K562 (cell line): Measurements from ENCODE around the gene ATCAY. TPM values are rescaled to one million over a fixed set of nuclear protein-coding genes. Genes with fewer than 3 reads are reported as not detected.

Source experiments
- ATAC-seq: fragments of 200-7000 bp; cut with Tn5 transposase; 3 replicates; pipeline ENCODE4 v1.9.1; 2020; ENCODE audit warnings: moderate library complexity
- BruUV-seq: library from RNA; stranded (reverse); fragments of 400-500 nt; replicated peaks from 2 replicates; lab custom pipeline; 2021; lab: Mats Ljungman, UMichigan
- CTCF ChIA-PET: fragments of 300-600 bp; formaldehyde crosslinking; extraction: SDS; loops from one replicate; lab custom pipeline; 2021; ENCODE audit warnings: low intra/inter-chr PET ratio; lab: Yijun Ruan, JAX
- POLR2A ChIA-PET: fragments of 300-600, 350-650 bp; sonication (Branson Sonifier 250); formaldehyde crosslinking; extraction: SDS; loops from one replicate; lab custom pipeline; 2021; ENCODE audit warnings: antibody characterized with exemption, inconsistent platforms; lab: Yijun Ruan, JAX
- DNase-seq, 4 experiments: peaks; one replicate each; pipeline versions ENCODE4 v3.0.0 to v3.0.0-alpha.2; 2011 to 2018; ENCODE audit warnings: low spot score in 3 of 4, mixed read lengths in 3 of 4; ENCODE audit errors: extremely low read depth in 1 of 4
- FAIRE-seq: peaks from 2 replicates; lab custom pipeline; 2011; peaks lifted over from hg19 to GRCh38; lab: Jason Lieb, UNC
- H2AFZ ChIP-seq: 2 replicates; pipeline ENCODE4 v1.6.0; 2011; ENCODE audit warnings: low read depth, low read length, control low read depth, inconsistent platforms
- H3K27ac ChIP-seq: fragments of 200-600 bp; 3 replicates; pipeline ENCODE4 v1.8.0; 2011; ENCODE audit warnings: low read depth, mild to moderate bottlenecking, control low read depth, inconsistent platforms, low read length, moderate library complexity, mixed read lengths; ENCODE audit errors: extremely low read depth
- H3K27me3 ChIP-seq, 2 experiments: fragments of 300-600 bp in 1 of 2; 2 replicates in 1 of 2; 3 replicates in 1 of 2; pipeline versions ENCODE4 v1.6.0 to v1.8.0; 2011; ENCODE audit warnings: inconsistent platforms in 2 of 2, low read length in 2 of 2, mild to moderate bottlenecking in 1 of 2, mixed read lengths in 1 of 2, moderate library complexity in 1 of 2; ENCODE audit not compliant: control insufficient read depth in 2 of 2, insufficient read depth in 2 of 2
- H3K36me3 ChIP-seq: fragments of 300-600 bp; 3 replicates; pipeline ENCODE4 v1.8.0; 2011; ENCODE audit warnings: mild to moderate bottlenecking, low read length, inconsistent platforms; ENCODE audit not compliant: control insufficient read depth, insufficient read depth
- H3K4me1 ChIP-seq, 2 experiments: fragments of 200-600 bp in 1 of 2; replicated peaks in 1 of 2; 2 replicates in 1 of 2; 3 replicates in 1 of 2; pipeline versions ENCODE4 v1.5.1 to v1.8.0; 2011; ENCODE audit warnings: inconsistent platforms in 2 of 2, low read length in 2 of 2, mild to moderate bottlenecking in 1 of 2, mixed read lengths in 1 of 2, moderate library complexity in 1 of 2; ENCODE audit not compliant: control insufficient read depth in 2 of 2, insufficient read depth in 2 of 2
- H3K4me2 ChIP-seq: 2 replicates; pipeline ENCODE4 v1.6.1; 2011; ENCODE audit warnings: low read length, control low read depth, inconsistent platforms, mixed read lengths; ENCODE audit not compliant: insufficient read depth
- H3K4me3 ChIP-seq: fragments of 200-600 bp; sonication (generic), shearing (Covaris generic); 2 replicates; pipeline ENCODE4 v1.5.1; 2016; ENCODE audit warnings: control low read depth, inconsistent platforms
- H3K79me2 ChIP-seq: fragments of 200-600 bp; 3 replicates; pipeline ENCODE4 v1.8.0; 2011; ENCODE audit warnings: low read length, inconsistent platforms; ENCODE audit not compliant: control insufficient read depth, insufficient read depth
- H3K9ac ChIP-seq, 2 experiments: 2 replicates each; pipeline versions ENCODE4 v1.6.0 to v1.6.1; 2011; ENCODE audit warnings: low read depth in 2 of 2, low read length in 2 of 2, control low read depth in 1 of 2, inconsistent platforms in 1 of 2, mild to moderate bottlenecking in 1 of 2, mixed read lengths in 1 of 2; ENCODE audit not compliant: insufficient read depth in 1 of 2
- H3K9me1 ChIP-seq: one replicate; pipeline ENCODE4 v1.6.0; 2011; ENCODE audit warnings: inconsistent platforms, mild to moderate bottlenecking, low read length, moderate library complexity; ENCODE audit not compliant: control insufficient read depth, insufficient read depth
- H3K9me3 ChIP-seq: replicated peaks from 2 replicates; pipeline ENCODE4 v1.5.1; 2011; ENCODE audit warnings: low read depth, low read length, inconsistent platforms; ENCODE audit not compliant: control insufficient read depth, insufficient read depth
- H4K20me1 ChIP-seq: replicated peaks from 2 replicates; pipeline ENCODE4 v1.6.1; 2011; ENCODE audit warnings: low read length, inconsistent platforms, mixed read lengths; ENCODE audit not compliant: control insufficient read depth, insufficient read depth
- ARID2 ChIP-seq: fragments of 450-650 bp; IDR thresholded peaks from 2 replicates; pipeline ENCODE4 v1.6.1; 2017; ENCODE audit warnings: antibody characterized with exemption, mild to moderate bottlenecking
- BDP1 ChIP-seq: IDR thresholded peaks from 3 replicates; pipeline ENCODE4 v1.6.1; 2011; ENCODE audit not compliant: insufficient read length, insufficient read depth
- CEBPB ChIP-seq: fragments of 450-650 bp; IDR thresholded peaks from 2 replicates; pipeline ENCODE4 v1.6.1; 2016; ENCODE audit warnings: missing genetic modification characterization, missing compliant biosample characterization
- CHD1 ChIP-seq: fragments of 200-600 bp; sonication (generic); IDR thresholded peaks from one replicate; pipeline ENCODE4 v1.6.1; 2012; ENCODE audit warnings: mild to moderate bottlenecking, moderate library complexity, low read length, inconsistent platforms
- CTCFL ChIP-seq: IDR thresholded peaks from 2 replicates; pipeline ENCODE4 v1.6.1; 2011; ENCODE audit warnings: borderline replicate concordance, low read depth, mild to moderate bottlenecking, moderate library complexity, low read length; ENCODE audit not compliant: insufficient read depth, poor library complexity, severe bottlenecking
- ELF2 ChIP-seq: fragments of 250-450 bp; sonication (Bioruptor Pico); IDR thresholded peaks from 2 replicates; pipeline ENCODE4 v1.5.0; 2021; ENCODE audit warnings: mild to moderate bottlenecking
- GABPB1 ChIP-seq: sonication (generic); formaldehyde crosslinking; IDR thresholded peaks from 2 replicates; pipeline ENCODE4 v1.8.0; 2022; ENCODE audit warnings: mild to moderate bottlenecking, missing genetic modification reagents
- GABPB2 ChIP-seq: fragments of 250-450 bp; sonication (Bioruptor Pico); conservative IDR thresholded peaks from 2 replicates; pipeline ENCODE4 v1.5.1; 2021; ENCODE audit warnings: mild to moderate bottlenecking
- JUND ChIP-seq, 2 experiments: IDR thresholded peaks; 2 replicates in 1 of 2; 3 replicates in 1 of 2; pipeline ENCODE4 v1.6.1; 2011; ENCODE audit warnings: borderline replicate concordance in 2 of 2, low read depth in 2 of 2, low read length in 2 of 2, improper control_type of control experiment in 1 of 2, missing biosample characterization in 1 of 2, missing genetic modification characterization in 1 of 2, missing genetic modification reagents in 1 of 2
- MTA3 ChIP-seq: fragments of 450-650 bp; formaldehyde crosslinking; IDR thresholded peaks from 2 replicates; pipeline ENCODE4 v1.6.1; 2017; ENCODE audit warnings: mild to moderate bottlenecking, borderline replicate concordance
- NFATC3 ChIP-seq: fragments of 450-650 bp; IDR thresholded peaks from 2 replicates; pipeline ENCODE4 v1.6.1; 2017; ENCODE audit warnings: mild to moderate bottlenecking
- POLR2AphosphoS5 ChIP-seq: IDR thresholded peaks from 2 replicates; pipeline ENCODE4 v1.6.1; 2011; ENCODE audit warnings: mild to moderate bottlenecking, low read depth, low read length, moderate library complexity; ENCODE audit not compliant: control insufficient read depth, insufficient read depth
- SIN3A ChIP-seq, 2 experiments: fragments of 150-350 bp in 1 of 2; IDR thresholded peaks; 2 replicates each; pipeline ENCODE4 v1.6.1; 2011 to 2016; ENCODE audit warnings: borderline replicate concordance in 2 of 2, low read depth in 2 of 2, low read length in 2 of 2, mild to moderate bottlenecking in 2 of 2, moderate library complexity in 2 of 2; ENCODE audit not compliant: control insufficient read depth in 1 of 2
- TOE1 ChIP-seq, 2 experiments: fragments of 450-650 bp in 1 of 2; sonication (generic) in 1 of 2; formaldehyde crosslinking in 1 of 2; IDR thresholded peaks; 2 replicates each; pipeline versions ENCODE4 v1.7.1 to v1.8.0; 2016 to 2022; ENCODE audit warnings: borderline replicate concordance in 2 of 2, mild to moderate bottlenecking in 2 of 2, antibody characterized with exemption in 1 of 2, inconsistent platforms in 1 of 2, low read depth in 1 of 2, missing genetic modification reagents in 1 of 2, moderate library complexity in 1 of 2
- U2AF2 ChIP-seq: fragments of 200-400 bp; formaldehyde crosslinking; optimal IDR thresholded peaks from 2 replicates; pipeline ENCODE3; 2017; ENCODE audit warnings: low read depth, mild to moderate bottlenecking, low read length
- ZC3H8 ChIP-seq: fragments of 450-650 bp; IDR thresholded peaks from 2 replicates; pipeline ENCODE4 v1.6.1; 2017
- ZNF133 ChIP-seq: fragments of 250-450 bp; sonication (Bioruptor Pico); IDR thresholded peaks from 2 replicates; pipeline ENCODE4 v1.4.0; 2020; ENCODE audit warnings: mild to moderate bottlenecking
- ZNF311 ChIP-seq: fragments of 250-450 bp; sonication (Bioruptor Pico); IDR thresholded peaks from 2 replicates; pipeline ENCODE4 v1.4.0; 2020; ENCODE audit warnings: mild to moderate bottlenecking, moderate library complexity
- ZNF431 ChIP-seq: sonication (generic); formaldehyde crosslinking; IDR thresholded peaks from 2 replicates; pipeline ENCODE4 v1.8.0; 2022; ENCODE audit warnings: mild to moderate bottlenecking, missing genetic modification reagents
- WGBS: fragments of 100-300 bp; shearing (Covaris generic); methylation state at CpG from one replicate; pipeline ENCODE4 v1.1.6; 2016; ENCODE audit warnings: low coverage, mixed read lengths; ENCODE audit not compliant: insufficient coverage; ENCODE audit errors: missing lambda C conversion rate; 5-methylcytosine and 5-hydroxymethylcytosine counted together
- in situ Hi-C: fragments of 300-500 bp; cut with MboI; formaldehyde crosslinking; loops from 4 replicates; pipeline ENCODE4 v1.15.0; 2018; ENCODE audit warnings: inconsistent platforms, mixed read lengths
- intact Hi-C: fragments of 100-400 bp; cut with micrococcal nuclease; formaldehyde crosslinking; loops from 2 replicates; pipeline ENCODE4 v1.14.2; 2022
- polyA plus RNA-seq, 8 experiments: library from polyadenylated mRNA; depleted of rRNA in 4 of 8; stranded (reverse) in 5 of 8; unstranded in 3 of 8; fragments of >200 nt; fragmentation: Nextera tagmentation in 2 of 8; fragmentation: Illumina TruSeq in 1 of 8; extraction: Ambion mirVana in 2 of 8; extraction: Trizol in 1 of 8; gene quantifications; 2 replicates each; pipeline versions ENCODE4 v1.2.1 to v1.2.3, GENCODE V29; 2011 to 2014; ENCODE audit warnings: inconsistent platforms in 1 of 8, missing spikeins in 1 of 8
- total RNA-seq, 7 experiments: library from RNA; depleted of rRNA in 6 of 7; stranded (reverse); fragments of >200 nt in 6 of 7; fragmentation: Illumina TruSeq in 2 of 7; extraction: Trizol in 2 of 7; gene quantifications; 2 replicates each; pipeline versions ENCODE4 v1.2.1 to v1.2.3, GENCODE V29; 2011 to 2021; ENCODE audit warnings: low replicate concordance in 1 of 7
- TF ChIP-seq, protein P1 (sequence below): sonication (generic); formaldehyde crosslinking; IDR thresholded peaks from 2 replicates; pipeline ENCODE4 v1.8.0; 2022; ENCODE audit warnings: mild to moderate bottlenecking, missing genetic modification reagents

Gene ATCAY
- total and polyA plus RNA-seq, 9 of the 15 experiments (the other 6 are each of a cell fraction or from before 2014, with no cell fraction given), result not detected

DNA sequence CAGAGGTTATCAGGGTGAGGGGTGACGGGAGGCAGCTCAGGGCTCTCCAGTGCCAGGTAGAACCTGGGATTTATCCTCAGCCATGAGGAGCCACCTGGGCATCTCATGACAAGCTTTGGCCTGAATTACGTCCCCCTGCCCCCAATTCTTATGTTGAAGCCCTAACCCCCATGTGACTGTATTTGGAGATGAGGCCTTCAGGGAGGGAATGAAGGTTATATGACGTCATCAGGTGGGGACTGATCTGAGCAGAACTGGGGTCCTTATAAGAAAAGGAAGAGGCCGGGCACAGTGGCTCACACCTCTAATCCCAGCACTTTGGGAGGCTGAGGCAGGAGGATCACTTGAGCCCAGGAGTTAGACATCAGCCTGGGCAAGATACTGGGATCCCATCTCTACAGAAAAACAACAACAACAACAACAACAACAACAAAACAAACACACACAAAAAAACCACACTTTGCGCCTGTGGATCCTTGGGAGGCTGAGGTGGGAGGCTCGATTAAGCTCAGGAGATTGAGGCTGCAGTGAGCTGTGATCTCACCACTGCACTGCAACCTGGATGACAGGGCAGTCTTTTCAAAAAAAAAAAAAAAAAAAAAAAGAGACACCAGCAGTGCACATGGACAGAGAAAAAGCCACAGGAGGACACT is 30.0 kb upstream of the ATCAY start:
- WGBS, result 64% methylated on average over 6 of the region's 6 CpGs
- H3K4me2 ChIP-seq, result no peak overlapping the region
- CTCF ChIA-PET, result interaction anchor here (0.7 kb wide), 1 partner anchor 181 kb away, joined by 3 read pairs; no protein-coding TSS in a partner anchor
- TF ChIP-seq ZNF431, result no peak
- TF ChIP-seq MTA3, result no peak
- TF ChIP-seq NFATC3, result no peak
- no peak for TF ChIP-seq ELF2
- TF ChIP-seq CTCFL, result no peak
- TF ChIP-seq BDP1, result no peak
- TF ChIP-seq SIN3A (IDR thresholded peaks at IDR 0.05; ENCODE audit: borderline replicate concordance in 2 of 2, control insufficient read depth in 1 of 2, low read depth in 2 of 2, low read length in 2 of 2), result no peak
- no peak; the same call in none of the 2 replicates for TF ChIP-seq JUND (IDR thresholded peaks at IDR 0.05; ENCODE audit: borderline replicate concordance, low read depth, low read length)
- peak; percentile 32; the same call in 1 of the 3 replicates for TF ChIP-seq JUND (tag; IDR thresholded peaks at IDR 0.05; ENCODE audit: borderline replicate concordance, low read depth, low read length)
- TF ChIP-seq U2AF2, result no peak
- no peak for TF ChIP-seq ZC3H8
- TF ChIP-seq GABPB1 (CRISPR knock-in tag), result no peak
- no peak for TF ChIP-seq ZNF311
- no peak for TF ChIP-seq CHD1
- TF ChIP-seq TOE1 (IDR thresholded peaks at IDR 0.05; ENCODE audit: borderline replicate concordance), result no peak
- TF ChIP-seq TOE1 (CRISPR knock-in tag; IDR thresholded peaks at IDR 0.05; ENCODE audit: borderline replicate concordance, low read depth), result no peak
- TF ChIP-seq CEBPB (tag), result no peak
- no peak for TF ChIP-seq ARID2
- no peak for TF ChIP-seq ZNF133 (CRISPR knock-in tag)
- no peak for TF ChIP-seq GABPB2 (CRISPR knock-in tag)
- TF ChIP-seq, protein P1, sequence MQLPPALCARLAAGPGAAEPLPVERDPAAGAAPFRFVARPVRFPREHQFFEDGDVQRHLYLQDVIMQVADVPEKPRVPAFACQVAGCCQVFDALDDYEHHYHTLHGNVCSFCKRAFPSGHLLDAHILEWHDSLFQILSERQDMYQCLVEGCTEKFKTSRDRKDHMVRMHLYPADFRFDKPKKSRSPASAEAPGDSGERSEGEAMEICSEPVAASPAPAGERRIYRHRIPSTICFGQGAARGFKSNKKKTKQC (CRISPR knock-in tag), result no peak
- TF ChIP-seq POLR2AphosphoS5, result no peak

More for the DNA sequence above, 30.0 kb upstream of the ATCAY start:
- no peak for ATAC-seq
- no peak for DNase-seq
- H3K4me1 ChIP-seq, result peaks cover 18 to 34% of the 10 kb centered on the region in 2 experiments; a peak in 4 of 5 replicates
- no peaks in the 10 kb centered on the region; the same call in 1 of the 2 replicates for H4K20me1 ChIP-seq
- no peaks in the 10 kb centered on the region for H3K36me3 ChIP-seq
- no peak overlapping the region for H3K27ac ChIP-seq
- no peaks in the 10 kb centered on the region for H3K9me3 ChIP-seq
- H3K4me3 ChIP-seq, result no peak overlapping the region
- peaks cover 0 to under 1% of the 10 kb centered on the region in 2 experiments; a peak in 1 of 5 replicates for H3K27me3 ChIP-seq
- peak overlapping the region; percentile 35 for H2AFZ ChIP-seq
- peak overlapping the region in 1 of 2 experiments; percentile 74; a peak in 1 of 4 replicates for H3K9ac ChIP-seq
- no peaks in the 10 kb centered on the region for H3K79me2 ChIP-seq
- FAIRE-seq, result no peak
- BruUV-seq, result no TSS peak
- intact Hi-C loops, result no loop called here
- no peaks in the 10 kb centered on the region for H3K9me1 ChIP-seq
- POLR2A ChIA-PET, result interaction anchor here (0.9 to 1.4 kb wide), 2 partner anchors 54 to 125 kb away, joined by 3 read pairs; no protein-coding TSS in a partner anchor
- in situ Hi-C loops, result no loop called here
